ENCODE results near the gene HAPLN1.

HAPLN1 gene

GRCh38 chr5:83718936-83719495 is 1.6 kb downstream of the HAPLN1 start:
- H2AFZ ChIP-seq (ENCODE audit: insufficient read depth, low read length, poor library complexity), result no peak overlapping the region
- peaks cover 17% of the 10 kb centered on the region for H3K79me1 ChIP-seq (ENCODE audit: low read length)
- peak overlapping the region; percentile 41 for H3K4me2 ChIP-seq (ENCODE audit: low read length)
- no peak overlapping the region for H3K18ac ChIP-seq (ENCODE audit: low read length)
- no peak overlapping the region for H3K14ac ChIP-seq (ENCODE audit: low read length)
- H3K27me3 ChIP-seq (ENCODE audit: insufficient read depth, low read length), result no peaks in the 10 kb centered on the region
- H3K9ac ChIP-seq (ENCODE audit: low read length), result no peak overlapping the region
- no peak overlapping the region for H3K27ac ChIP-seq (ENCODE audit: low read depth, low read length)
- no peak overlapping the region for H2BK120ac ChIP-seq (ENCODE audit: insufficient read depth, low read length, poor library complexity)
- no peak overlapping the region for H4K8ac ChIP-seq (ENCODE audit: low read depth, low read length)
- H2BK12ac ChIP-seq (ENCODE audit: low read length), result no peak overlapping the region
- H4K91ac ChIP-seq (ENCODE audit: low read depth, low read length), result no peak overlapping the region
- WGBS (ENCODE audit: extremely low coverage, insufficient coverage, insufficient read length), result no CpG with 5 or more reads among the region's 2 CpGs
- DNase-seq, result no peak
- no peak overlapping the region for H3K4ac ChIP-seq (ENCODE audit: low read depth, low read length)
- H2BK5ac ChIP-seq (ENCODE audit: low read depth, low read length, poor library complexity), result no peak overlapping the region
- H3K4me3 ChIP-seq (ENCODE audit: low read depth, low read length), result no peak overlapping the region
- H3K23ac ChIP-seq (ENCODE audit: low read length), result no peak overlapping the region
- peaks cover 15 to 20% of the 10 kb centered on the region in 2 experiments for H3K4me1 ChIP-seq (ENCODE audit: control insufficient read depth in 1 of 2, insufficient read depth in 2 of 2, low read length in 2 of 2)
- H3K9me3 ChIP-seq (ENCODE audit: insufficient read depth, low read depth, low read length), result no peaks in the 10 kb centered on the region
- no peak overlapping the region for H4K12ac ChIP-seq (ENCODE audit: low read depth, low read length)
- no peaks in the 10 kb centered on the region for H3K36me3 ChIP-seq (ENCODE audit: control insufficient read depth in 1 of 2, insufficient read depth in 2 of 2, low read length in 2 of 2)
- H2AK5ac ChIP-seq (ENCODE audit: low read length), result no peak overlapping the region
- peaks cover 4% of the 10 kb centered on the region for H3K79me2 ChIP-seq (ENCODE audit: control insufficient read depth, insufficient read depth, low read length, poor library complexity)

- Histone ChIP-seq H3K36me3 (ENCODE audit: control insufficient read depth in 1 of 2, insufficient read depth in 2 of 2, low read length in 2 of 2) (no peaks in the 10 kb centered on the region), H2BK5ac (ENCODE audit: low read depth, low read length, poor library complexity) (no peak overlapping the region), H4K8ac (ENCODE audit: low read depth, low read length) (no peak overlapping the region), H3K79me2 (ENCODE audit: control insufficient read depth, insufficient read depth, low read length, poor library complexity) (peaks cover 4% of the 10 kb centered on the region), H3K4me3 (ENCODE audit: low read depth, low read length) (no peak overlapping the region), H3K23ac (ENCODE audit: low read length) (no peak overlapping the region), H2AK5ac (ENCODE audit: low read length) (no peak overlapping the region), H2AFZ (ENCODE audit: insufficient read depth, low read length, poor library complexity) (no peak overlapping the region), H3K4me2 (ENCODE audit: low read length) (no peak overlapping the region), H3K9ac (ENCODE audit: low read length) (no peak overlapping the region), H3K27me3 (ENCODE audit: insufficient read depth, low read length) (no peaks in the 10 kb centered on the region), H3K4me1 (ENCODE audit: control insufficient read depth in 1 of 2, insufficient read depth in 2 of 2, low read length in 2 of 2) (peaks cover 15 to 22% of the 10 kb centered on the region in 2 experiments), H3K27ac (ENCODE audit: low read depth, low read length) (no peak overlapping the region), H4K12ac (ENCODE audit: low read depth, low read length) (no peak overlapping the region), H3K14ac (ENCODE audit: low read length) (no peak overlapping the region), H3K4ac (ENCODE audit: low read depth, low read length) (no peak overlapping the region), H3K18ac (ENCODE audit: low read length) (no peak overlapping the region), H3K9me3 (ENCODE audit: insufficient read depth, low read depth, low read length) (no peaks in the 10 kb centered on the region), H3K79me1 (ENCODE audit: low read length) (peaks cover 17% of the 10 kb centered on the region), H4K91ac (ENCODE audit: low read depth, low read length) (no peak overlapping the region), H2BK120ac (ENCODE audit: insufficient read depth, low read length, poor library complexity) (no peak overlapping the region), H2BK12ac (ENCODE audit: low read length) (no peak overlapping the region)
- DNase-seq, result peak; percentile 12 to 74
- no CpG with 5 or more reads among the region's 6 CpGs for WGBS (ENCODE audit: extremely low coverage, insufficient coverage, insufficient read length)
Observed at GRCh38 chr5:83718195-83718825, 2.3 kb downstream of the HAPLN1 start.

- Histone ChIP-seq H3K9ac (ENCODE audit: low read length) (no peak overlapping the region), H4K12ac (ENCODE audit: low read depth, low read length) (no peak overlapping the region), H2AK5ac (ENCODE audit: low read length) (no peak overlapping the region), H3K27ac (ENCODE audit: low read depth, low read length) (peak overlapping the region; percentile 83), H2BK120ac (ENCODE audit: insufficient read depth, low read length, poor library complexity) (peak overlapping the region; percentile 72), H2BK5ac (ENCODE audit: low read depth, low read length, poor library complexity) (peak overlapping the region; percentile 79), H3K4me3 (ENCODE audit: low read depth, low read length) (no peak overlapping the region), H3K23ac (ENCODE audit: low read length) (no peak overlapping the region), H4K8ac (ENCODE audit: low read depth, low read length) (no peak overlapping the region), H2AFZ (ENCODE audit: insufficient read depth, low read length, poor library complexity) (no peak overlapping the region), H3K36me3 (ENCODE audit: control insufficient read depth in 1 of 2, insufficient read depth in 2 of 2, low read length in 2 of 2) (no peaks in the 10 kb centered on the region), H3K4me1 (ENCODE audit: control insufficient read depth in 1 of 2, insufficient read depth in 2 of 2, low read length in 2 of 2) (peaks cover 7 to 11% of the 10 kb centered on the region in 2 experiments), H3K14ac (ENCODE audit: low read length) (no peak overlapping the region), H3K4ac (ENCODE audit: low read depth, low read length) (no peak overlapping the region), H3K79me1 (ENCODE audit: low read length) (peaks cover 5% of the 10 kb centered on the region), H4K91ac (ENCODE audit: low read depth, low read length) (no peak overlapping the region), H3K27me3 (ENCODE audit: insufficient read depth, low read length) (no peaks in the 10 kb centered on the region), H2BK12ac (ENCODE audit: low read length) (peak overlapping the region; percentile 77), H3K9me3 (ENCODE audit: insufficient read depth, low read depth, low read length) (no peaks in the 10 kb centered on the region), H3K18ac (ENCODE audit: low read length) (no peak overlapping the region), H3K4me2 (ENCODE audit: low read length) (no peak overlapping the region), H3K79me2 (ENCODE audit: control insufficient read depth, insufficient read depth, low read length, poor library complexity) (no peaks in the 10 kb centered on the region)
- DNase-seq, result peak in 1 of 2 donors; percentile 11
- no CpG with 5 or more reads among the region's 4 CpGs for WGBS (ENCODE audit: extremely low coverage, insufficient coverage, insufficient read length)
Observed at GRCh38 chr5:83715236-83716065, 5.2 kb downstream of the HAPLN1 start.

- peak overlapping the region; percentile 10 for H4K91ac ChIP-seq (ENCODE audit: low read depth, low read length)
- H3K36me3 ChIP-seq (ENCODE audit: control insufficient read depth in 1 of 2, insufficient read depth in 2 of 2, low read length in 2 of 2), result no peaks in the 10 kb centered on the region
- peaks cover 5% of the 10 kb centered on the region for H3K79me1 ChIP-seq (ENCODE audit: low read length)
- H4K12ac ChIP-seq (ENCODE audit: low read depth, low read length), result no peak overlapping the region
- H3K4me3 ChIP-seq (ENCODE audit: low read depth, low read length), result no peak overlapping the region
- no peak overlapping the region for H3K14ac ChIP-seq (ENCODE audit: low read length)
- H2BK5ac ChIP-seq (ENCODE audit: low read depth, low read length, poor library complexity), result peak overlapping the region; percentile 58
- no peak overlapping the region for H3K9ac ChIP-seq (ENCODE audit: low read length)
- no peak overlapping the region for H2BK120ac ChIP-seq (ENCODE audit: insufficient read depth, low read length, poor library complexity)
- no CpG with 5 or more reads among the region's 1 CpG for WGBS (ENCODE audit: extremely low coverage, insufficient coverage, insufficient read length)
- peak overlapping the region; percentile 83 for H3K27ac ChIP-seq (ENCODE audit: low read depth, low read length)
- no peak overlapping the region for H2AK5ac ChIP-seq (ENCODE audit: low read length)
- no peak overlapping the region for H3K23ac ChIP-seq (ENCODE audit: low read length)
- H2BK12ac ChIP-seq (ENCODE audit: low read length), result no peak overlapping the region
- peak; percentile 63 to 80 for DNase-seq
- no peaks in the 10 kb centered on the region for H3K27me3 ChIP-seq (ENCODE audit: insufficient read depth, low read length)
- H3K18ac ChIP-seq (ENCODE audit: low read length), result no peak overlapping the region
- H3K4me2 ChIP-seq (ENCODE audit: low read length), result peak overlapping the region; percentile 62
- H2AFZ ChIP-seq (ENCODE audit: insufficient read depth, low read length, poor library complexity), result no peak overlapping the region
- no peak overlapping the region for H3K4ac ChIP-seq (ENCODE audit: low read depth, low read length)
- H3K9me3 ChIP-seq (ENCODE audit: insufficient read depth, low read depth, low read length), result no peaks in the 10 kb centered on the region
- peaks cover 7 to 11% of the 10 kb centered on the region in 2 experiments for H3K4me1 ChIP-seq (ENCODE audit: control insufficient read depth in 1 of 2, insufficient read depth in 2 of 2, low read length in 2 of 2)
- H3K79me2 ChIP-seq (ENCODE audit: control insufficient read depth, insufficient read depth, low read length, poor library complexity), result no peaks in the 10 kb centered on the region
- no peak overlapping the region for H4K8ac ChIP-seq (ENCODE audit: low read depth, low read length)
Observed at GRCh38 chr5:83714810-83715209, 5.8 kb downstream of the HAPLN1 start.

Data from trophoblast cell (in vitro differentiated cells and primary cell).